Measurements from ENCODE around the gene INHBA.

Gene INHBA

GRCh38 chr7:41692251-41692650 is 10.6 kb downstream of the INHBA start:
- DNase-seq (ENCODE audit: low read depth) = no peak
- TF ChIP-seq CTCF (IDR thresholded peaks at IDR 0.05; ENCODE audit: low read depth, low read length, missing control alignments) = no peak
- no peak overlapping the region for H3K4me3 ChIP-seq (ENCODE audit: low read depth, low read length)

- TF ChIP-seq CTCF (IDR thresholded peaks at IDR 0.05; ENCODE audit: low read depth, low read length, missing control alignments) = no peak
- no peak overlapping the region for H3K4me3 ChIP-seq (ENCODE audit: low read depth, low read length)
- no peak for DNase-seq (ENCODE audit: low read depth)
These were observed 11.4 kb downstream of the INHBA start for GRCh38 chr7:41691286-41692190.

GRCh38 chr7:41689815-41690214 is 13.1 kb downstream of the INHBA start:
- no peak overlapping the region for H3K4me3 ChIP-seq (ENCODE audit: low read depth, low read length)
- TF ChIP-seq CTCF (IDR thresholded peaks at IDR 0.05; ENCODE audit: low read depth, low read length, missing control alignments) = no peak
- no peak for DNase-seq (ENCODE audit: low read depth)

GRCh38 chr7:41688906-41689305 is 14.0 kb downstream of the INHBA start:
- no peak overlapping the region for H3K4me3 ChIP-seq (ENCODE audit: low read depth, low read length)
- TF ChIP-seq CTCF (IDR thresholded peaks at IDR 0.05; ENCODE audit: low read depth, low read length, missing control alignments) = no peak
- DNase-seq (ENCODE audit: low read depth) = no peak

- DNase-seq (ENCODE audit: low read depth) = no peak
- TF ChIP-seq CTCF (IDR thresholded peaks at IDR 0.05; ENCODE audit: low read depth, low read length, missing control alignments) = no peak
- H3K4me3 ChIP-seq (ENCODE audit: low read depth, low read length) = no peak overlapping the region
These were observed 14.8 kb downstream of the INHBA start for GRCh38 chr7:41688012-41688625.

GRCh38 chr7:41685684-41686083 is 17.2 kb downstream of the INHBA start:
- no peak overlapping the region for H3K4me3 ChIP-seq (ENCODE audit: low read depth, low read length)
- TF ChIP-seq CTCF (IDR thresholded peaks at IDR 0.05; ENCODE audit: low read depth, low read length, missing control alignments) = no peak
- DNase-seq (ENCODE audit: low read depth) = no peak
